ENCODE data around the gene KCNT2. TPM values are rescaled to one million over a fixed set of nuclear protein-coding genes. Genes with fewer than 3 reads are reported as not detected.
"Not testable (repeated sequence)": the region's sequence is repeated elsewhere in the genome, so short reads cannot be mapped to it uniquely, and the experiment has no call there.

KCNT2 gene
- total RNA-seq, 1 donor from 2014 or later: 126 TPM

- peaks cover 4% of the 10 kb centered on the region for H3K9me3 Mint-ChIP-seq (ENCODE audit: unreplicated experiment)
- no peak overlapping the region for H3K27ac Mint-ChIP-seq (ENCODE audit: unreplicated experiment)
- peaks cover 13% of the 10 kb centered on the region for H3K36me3 Mint-ChIP-seq (ENCODE audit: unreplicated experiment)
- H3K27me3 Mint-ChIP-seq (ENCODE audit: unreplicated experiment): peaks cover 3% of the 10 kb centered on the region
- peaks cover 6% of the 10 kb centered on the region for H3K4me1 Mint-ChIP-seq (ENCODE audit: low read depth, unreplicated experiment)
- DNase-seq: no peak
- H3K4me3 Mint-ChIP-seq (ENCODE audit: unreplicated experiment): no peak overlapping the region
- no peak for TF ChIP-seq CTCF (IDR thresholded peaks at IDR 0.05; ENCODE audit: partially characterized antibody, unreplicated experiment)
These were observed 80.3 kb downstream of the KCNT2 start for GRCh38 chr1:196527919-196528318.

GRCh38 chr1:196522574-196523345 lies 85.5 kb downstream of the KCNT2 start:
- not testable (repeated sequence) for H3K27ac Mint-ChIP-seq (ENCODE audit: unreplicated experiment); H3K4me3 Mint-ChIP-seq (ENCODE audit: unreplicated experiment); H3K4me1 Mint-ChIP-seq (ENCODE audit: low read depth, unreplicated experiment); DNase-seq; H3K27me3 Mint-ChIP-seq (ENCODE audit: unreplicated experiment)
- Mint-ChIP-seq H3K9me3 (ENCODE audit: unreplicated experiment) (peaks cover 11% of the 10 kb centered on the region), H3K36me3 (ENCODE audit: unreplicated experiment) (peaks cover 28% of the 10 kb centered on the region)

- TF ChIP-seq CTCF (IDR thresholded peaks at IDR 0.05; ENCODE audit: partially characterized antibody, unreplicated experiment): no peak
- no peak for DNase-seq
- Mint-ChIP-seq H3K36me3 (ENCODE audit: unreplicated experiment) (peaks cover 14% of the 10 kb centered on the region), H3K4me1 (ENCODE audit: low read depth, unreplicated experiment) (peaks cover 42% of the 10 kb centered on the region), H3K27me3 (ENCODE audit: unreplicated experiment) (no peaks in the 10 kb centered on the region), H3K9me3 (ENCODE audit: unreplicated experiment) (peaks cover 10% of the 10 kb centered on the region), H3K4me3 (ENCODE audit: unreplicated experiment) (no peak overlapping the region), H3K27ac (ENCODE audit: unreplicated experiment) (no peak overlapping the region)
These were observed 91.0 kb downstream of the KCNT2 start for GRCh38 chr1:196517193-196517592.

GRCh38 chr1:196516373-196516772 lies 91.9 kb downstream of the KCNT2 start:
- TF ChIP-seq CTCF (IDR thresholded peaks at IDR 0.05; ENCODE audit: partially characterized antibody, unreplicated experiment): no peak
- Mint-ChIP-seq H3K27me3 (ENCODE audit: unreplicated experiment) (no peaks in the 10 kb centered on the region), H3K27ac (ENCODE audit: unreplicated experiment) (peak overlapping the region; percentile 56), H3K4me3 (ENCODE audit: unreplicated experiment) (peak overlapping the region; percentile 12), H3K36me3 (ENCODE audit: unreplicated experiment) (peaks cover 14% of the 10 kb centered on the region), H3K4me1 (ENCODE audit: low read depth, unreplicated experiment) (peaks cover 50% of the 10 kb centered on the region), H3K9me3 (ENCODE audit: unreplicated experiment) (peaks cover 10% of the 10 kb centered on the region)
- no peak for DNase-seq

GRCh38 chr1:196515904-196516303 lies 92.3 kb downstream of the KCNT2 start:
- no peaks in the 10 kb centered on the region for H3K27me3 Mint-ChIP-seq (ENCODE audit: unreplicated experiment)
- peaks cover 55% of the 10 kb centered on the region for H3K4me1 Mint-ChIP-seq (ENCODE audit: low read depth, unreplicated experiment)
- H3K4me3 Mint-ChIP-seq (ENCODE audit: unreplicated experiment): peak overlapping the region; percentile 52
- peaks cover 10% of the 10 kb centered on the region for H3K9me3 Mint-ChIP-seq (ENCODE audit: unreplicated experiment)
- TF ChIP-seq CTCF (IDR thresholded peaks at IDR 0.05; ENCODE audit: partially characterized antibody, unreplicated experiment): no peak
- DNase-seq: no peak
- peak overlapping the region; percentile 71 for H3K27ac Mint-ChIP-seq (ENCODE audit: unreplicated experiment)
- H3K36me3 Mint-ChIP-seq (ENCODE audit: unreplicated experiment): peaks cover 14% of the 10 kb centered on the region
